Measurements from ENCODE around the gene ZNF346. TPM values are rescaled to one million over a fixed set of nuclear protein-coding genes. Genes with fewer than 3 reads are reported as not detected.

ZNF346 gene
- total RNA-seq, 1 donor from 2014 or later = 24.8 TPM

DNA sequence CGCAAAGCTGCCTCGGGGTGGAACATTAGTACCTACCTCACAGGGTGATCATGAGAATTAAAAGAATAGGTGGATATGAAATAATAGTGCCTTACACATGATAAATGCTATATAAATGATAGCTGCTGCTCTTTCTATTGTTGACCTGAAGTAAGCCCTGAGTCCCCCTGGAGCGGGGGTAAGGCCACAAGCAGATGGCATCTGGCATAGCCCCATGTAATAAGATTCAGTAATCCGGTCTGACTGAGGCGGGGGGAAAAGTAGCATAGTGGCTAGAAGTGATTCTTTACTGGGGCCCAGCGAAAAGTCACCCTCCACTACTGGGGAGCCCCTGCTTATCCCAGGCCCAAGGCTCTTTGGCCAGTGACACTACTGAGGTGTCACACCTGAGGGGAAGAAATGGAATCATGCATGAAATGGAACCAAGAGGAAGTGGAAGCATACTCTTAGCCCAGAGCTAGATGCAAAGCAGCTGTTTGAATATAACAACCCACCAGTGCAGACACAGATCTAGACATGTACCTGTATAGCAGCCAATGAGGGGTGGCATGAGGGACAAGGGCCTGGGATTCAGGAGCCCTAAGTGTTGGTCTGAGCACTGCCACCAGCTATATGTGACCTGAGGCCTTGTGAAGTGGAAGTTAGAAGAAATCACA, 48.2 kb downstream of the ZNF346 start:
- DNase-seq = no peak

DNA sequence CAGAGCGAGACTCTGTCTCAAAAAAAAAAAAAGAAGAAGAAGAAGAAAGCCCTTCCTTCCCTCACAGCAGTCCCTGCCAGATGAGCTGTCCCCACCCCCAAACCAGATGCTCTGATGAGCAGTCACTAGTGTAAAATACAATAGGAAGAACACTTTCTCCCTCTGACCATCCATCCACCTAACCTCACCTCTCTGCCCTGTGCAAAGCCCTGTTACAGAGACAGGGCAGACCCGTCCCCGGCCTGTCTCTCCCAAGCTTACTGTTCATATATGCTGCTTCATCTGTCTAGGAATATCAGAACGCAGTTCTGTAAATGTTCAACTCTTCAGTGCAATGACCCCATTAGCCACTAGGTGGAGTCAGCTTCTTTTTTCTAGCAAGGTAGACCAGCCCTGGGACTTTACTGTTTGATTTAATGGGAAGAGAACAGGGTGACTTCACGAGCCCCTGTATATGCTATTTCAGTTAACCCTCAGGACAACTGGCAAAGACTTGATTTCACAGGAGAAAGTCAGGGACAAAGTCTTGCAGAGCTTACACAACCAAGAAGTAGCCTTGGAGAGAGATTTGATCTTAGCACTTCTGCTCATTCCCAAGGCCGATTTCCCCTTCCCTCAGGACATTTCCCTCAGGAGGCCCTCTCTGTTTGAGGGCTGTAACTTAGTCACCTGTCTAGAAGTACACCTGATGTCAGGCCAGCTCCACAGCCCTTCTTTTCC, 49.3 kb downstream of the ZNF346 start:
- peak; percentile 91 for DNase-seq

DNA sequence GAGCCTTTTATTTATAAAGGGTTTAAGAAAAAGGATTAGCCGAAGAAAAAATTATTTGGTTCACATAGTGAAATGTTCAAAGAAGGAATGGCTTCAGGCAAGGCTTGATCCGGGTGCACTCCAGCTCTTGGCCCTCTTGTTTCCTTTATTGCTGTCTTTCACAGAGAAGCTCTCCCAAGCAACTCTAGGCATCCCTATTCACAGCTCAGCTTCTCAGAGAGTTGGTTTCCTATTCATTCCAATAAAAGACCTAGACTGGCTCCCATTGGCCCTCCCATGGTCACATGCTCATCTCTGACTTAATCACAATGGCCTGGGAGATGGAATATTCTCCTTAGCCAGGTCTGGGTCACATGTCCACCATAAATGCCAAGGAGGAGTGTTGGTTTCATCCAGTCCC, 54.8 kb downstream of the ZNF346 start:
- peak; percentile 31 for DNase-seq

DNA sequence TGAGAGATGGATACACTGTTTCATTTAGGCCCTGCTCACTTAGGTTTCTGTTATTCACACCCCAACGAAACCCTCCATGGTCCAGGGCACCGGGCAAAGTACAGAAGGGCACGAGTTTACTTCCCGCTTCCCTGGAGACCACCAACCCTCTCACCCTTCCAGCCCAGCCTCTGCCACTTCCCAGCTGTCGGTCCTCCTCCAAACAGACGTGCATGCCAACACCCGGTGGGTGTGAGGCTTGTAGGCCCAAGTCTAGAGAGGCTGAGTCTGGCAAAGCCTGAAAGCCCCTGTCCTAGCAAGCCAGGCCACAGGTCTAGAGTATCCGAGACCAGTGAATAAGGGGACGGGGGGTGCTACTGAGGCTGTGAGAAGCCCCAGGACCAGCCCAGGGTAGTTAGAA, 57.1 kb downstream of the ZNF346 start:
- DNase-seq = no peak

DNA sequence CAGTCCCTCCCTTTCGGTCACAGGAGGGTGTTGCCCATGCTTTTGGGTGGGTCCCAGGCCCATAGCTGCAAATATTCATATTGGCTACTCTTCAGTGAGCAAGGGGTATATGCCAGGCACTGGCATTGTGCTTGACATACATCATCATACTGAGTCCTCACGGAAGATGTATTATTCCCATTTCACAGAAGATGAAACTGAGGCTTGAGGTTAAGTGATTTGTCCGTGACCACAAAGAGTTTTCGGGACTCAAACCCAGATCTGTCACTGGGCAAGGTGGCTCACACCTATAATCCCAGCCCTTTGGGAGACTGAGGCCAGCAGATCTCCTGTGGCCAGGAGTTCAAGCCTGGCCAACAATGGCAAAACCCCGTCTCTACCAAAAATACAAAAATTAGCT, 57.8 kb downstream of the ZNF346 start:
- no peak for DNase-seq

DNA sequence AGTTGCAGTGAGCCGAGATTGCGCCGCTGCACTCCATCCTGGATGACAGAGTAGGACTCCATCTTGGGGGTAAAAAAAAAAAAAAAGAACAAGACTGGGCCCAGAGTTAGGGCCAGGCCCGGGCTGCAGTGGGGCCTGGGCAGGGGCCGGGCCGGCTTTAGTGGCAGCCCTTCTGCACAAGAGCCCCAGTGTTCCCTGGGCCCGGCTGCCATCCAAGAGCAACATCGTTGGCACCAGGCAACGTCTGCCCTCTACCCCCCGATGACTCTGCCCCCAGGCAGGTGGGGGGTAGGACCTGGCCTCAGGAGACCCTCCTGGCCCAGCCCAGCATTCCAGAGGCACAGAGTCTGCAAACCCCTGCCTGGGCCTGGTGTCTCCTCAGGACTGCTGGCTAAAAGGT, 59.4 kb downstream of the ZNF346 start:
- no peak for DNase-seq

DNA sequence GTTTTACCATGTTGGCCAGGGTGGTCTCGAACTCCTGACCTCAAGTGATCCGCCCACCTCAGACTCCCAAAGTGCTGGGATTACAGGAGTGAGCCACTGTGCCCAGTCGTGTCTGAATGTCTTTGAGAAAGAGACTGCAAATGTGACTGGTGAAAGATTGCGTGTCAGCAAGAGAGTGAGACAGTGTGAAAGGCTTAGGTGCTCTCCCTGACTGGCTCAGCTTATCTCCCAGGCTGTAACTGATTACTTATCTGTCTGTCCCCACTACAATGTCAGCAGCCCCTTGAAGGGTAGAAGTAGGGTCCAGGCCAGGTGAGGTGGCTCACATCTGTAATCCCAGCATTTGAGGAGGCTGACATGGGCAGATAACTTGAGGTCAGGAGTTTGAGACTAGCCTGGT, 60.9 kb downstream of the ZNF346 start:
- DNase-seq = no peak

DNA sequence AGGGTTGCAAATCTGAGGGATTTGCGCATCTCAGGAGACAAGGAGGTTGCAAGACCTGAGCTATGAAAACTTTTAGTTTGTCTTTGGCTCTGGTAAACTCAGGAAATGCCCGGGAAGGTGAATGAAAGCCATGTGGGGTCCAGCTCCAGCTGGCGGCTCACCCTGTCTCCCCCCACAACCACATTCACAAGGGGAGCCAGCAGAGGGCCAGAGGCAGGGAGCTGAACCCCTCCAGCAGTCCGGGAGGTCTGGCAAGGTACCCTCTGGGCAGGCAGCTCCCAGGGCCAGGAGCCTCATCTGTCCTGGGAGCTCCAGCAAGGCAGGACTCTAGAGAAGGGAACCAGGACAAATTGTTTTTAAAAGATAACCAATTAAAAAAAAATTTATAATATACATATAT, 61.7 kb downstream of the ZNF346 start:
- DNase-seq = no peak

DNA sequence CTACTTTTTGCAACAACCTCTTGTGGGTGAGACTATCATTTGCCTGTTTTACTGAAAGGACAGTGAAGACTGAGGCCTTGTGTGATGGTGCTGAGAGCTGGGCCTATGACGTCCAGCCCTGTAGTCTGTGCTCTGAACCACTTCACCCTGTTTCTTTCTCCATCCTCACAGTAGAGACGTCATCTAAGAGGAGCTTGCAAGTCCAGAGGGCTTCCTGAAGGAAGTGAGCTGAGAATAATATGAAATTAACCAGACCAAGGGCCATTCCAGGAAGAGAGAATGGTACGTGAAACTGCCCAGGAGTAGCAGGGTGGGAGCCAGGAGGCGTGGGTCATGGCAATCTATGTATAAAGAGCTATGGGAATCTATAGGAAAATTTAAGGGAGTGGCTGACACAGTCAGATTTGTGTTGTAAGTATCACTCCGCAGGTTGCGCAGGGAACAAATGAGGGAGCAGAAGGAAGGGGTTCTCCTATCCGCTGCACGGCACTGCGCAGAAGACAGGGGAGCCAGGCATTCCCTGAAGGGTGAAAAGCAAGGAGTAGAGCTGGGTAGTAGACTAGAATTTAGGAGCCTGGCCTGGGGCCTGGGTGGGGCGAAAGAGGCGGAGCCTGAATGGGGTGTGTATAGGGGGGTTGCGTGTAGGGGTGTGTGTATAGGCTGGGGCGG, 63.6 kb downstream of the ZNF346 start:
- no peak for DNase-seq

DNA sequence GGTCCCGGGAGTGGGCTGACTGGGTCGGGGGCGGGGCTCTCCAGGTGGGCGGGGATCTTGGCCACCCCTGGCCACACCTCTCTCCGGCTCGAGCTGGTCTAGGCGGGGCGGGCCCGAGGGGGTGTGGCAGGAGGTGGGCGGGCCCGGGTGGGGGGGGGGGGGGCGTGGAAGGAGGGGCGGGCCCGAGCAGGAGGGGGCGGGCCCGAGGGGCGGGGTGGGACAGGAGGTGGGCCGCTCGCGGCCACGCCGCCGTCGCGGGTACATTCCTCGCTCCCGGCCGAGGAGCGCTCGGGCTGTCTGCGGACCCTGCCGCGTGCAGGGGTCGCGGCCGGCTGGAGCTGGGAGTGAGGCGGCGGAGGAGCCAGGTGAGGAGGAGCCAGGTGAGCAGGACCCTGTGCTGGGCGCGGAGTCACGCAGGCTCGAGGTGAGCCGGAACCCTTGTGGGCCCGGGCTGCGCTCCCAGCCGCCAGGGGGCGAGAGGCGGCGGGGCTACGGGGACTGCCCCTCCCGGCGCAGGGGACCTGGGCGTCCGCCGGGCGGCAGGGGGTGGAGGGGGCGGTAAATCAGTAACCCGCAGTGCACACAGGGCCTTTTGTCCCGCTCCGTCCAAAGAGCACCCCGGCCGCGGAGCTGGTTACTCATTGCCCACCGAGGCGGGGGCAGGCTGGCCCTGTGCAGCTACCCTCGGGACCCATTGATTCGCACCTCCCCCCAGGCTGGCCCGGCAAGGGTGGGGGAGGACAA, 64.3 kb downstream of the ZNF346 start, which contains the start of gene FGFR4:
Gene FGFR4, plus strand, starts transcription at position 262 of the 744 bp plus-strand sequence. CDS start 2,688 bp downstream, outside the sequence.
- peak; percentile 68 for DNase-seq

DNA sequence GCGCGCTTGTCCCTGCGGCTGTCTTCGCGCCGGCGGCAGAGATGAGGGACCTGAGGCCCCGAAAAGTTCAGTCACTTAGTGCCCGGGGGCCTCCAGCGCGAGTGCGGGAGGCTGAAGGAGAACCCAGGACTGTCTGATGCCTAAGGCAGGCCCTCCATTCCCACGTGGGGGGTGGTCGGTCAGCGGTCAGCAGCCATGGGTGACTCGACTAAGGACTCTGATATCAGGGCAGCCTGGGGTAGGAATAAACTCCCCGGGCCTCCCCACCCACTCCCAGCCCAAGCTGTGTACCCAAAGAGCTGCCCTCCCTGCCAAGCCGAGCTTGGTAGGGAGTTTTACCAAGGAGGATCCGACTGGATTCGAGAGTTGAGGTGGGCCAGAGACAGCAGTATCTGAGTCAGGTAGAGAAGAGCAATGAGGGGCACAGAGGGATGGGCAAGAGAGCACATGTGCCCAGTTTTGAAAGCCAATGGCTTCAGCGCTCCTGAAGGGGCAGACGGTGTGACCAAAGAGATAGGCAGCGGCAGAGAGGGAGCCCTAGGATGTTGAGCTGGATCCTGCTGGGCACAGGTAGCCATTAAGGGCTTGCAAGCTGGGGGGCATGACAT, 65.0 kb downstream of the ZNF346 start:
- no peak for DNase-seq

DNA sequence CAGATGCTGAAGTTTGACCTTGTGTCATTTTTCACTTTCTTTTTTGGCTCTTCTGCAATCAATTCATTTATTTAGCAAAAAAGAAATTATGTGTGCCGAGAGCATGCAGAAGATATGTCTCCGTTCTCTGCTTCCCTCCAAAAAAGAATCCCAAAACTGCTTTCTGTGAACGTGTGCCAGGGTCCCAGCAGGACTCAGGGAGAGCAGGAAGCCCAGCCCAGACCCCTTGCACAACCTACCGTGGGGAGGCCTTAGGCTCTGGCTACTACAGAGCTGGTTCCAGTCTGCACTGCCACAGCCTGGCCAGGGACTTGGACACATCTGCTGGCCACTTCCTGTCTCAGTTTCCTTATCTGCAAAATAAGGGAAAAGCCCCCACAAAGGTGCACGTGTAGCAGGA, 66.6 kb downstream of the ZNF346 start:
- no peak for DNase-seq

DNA sequence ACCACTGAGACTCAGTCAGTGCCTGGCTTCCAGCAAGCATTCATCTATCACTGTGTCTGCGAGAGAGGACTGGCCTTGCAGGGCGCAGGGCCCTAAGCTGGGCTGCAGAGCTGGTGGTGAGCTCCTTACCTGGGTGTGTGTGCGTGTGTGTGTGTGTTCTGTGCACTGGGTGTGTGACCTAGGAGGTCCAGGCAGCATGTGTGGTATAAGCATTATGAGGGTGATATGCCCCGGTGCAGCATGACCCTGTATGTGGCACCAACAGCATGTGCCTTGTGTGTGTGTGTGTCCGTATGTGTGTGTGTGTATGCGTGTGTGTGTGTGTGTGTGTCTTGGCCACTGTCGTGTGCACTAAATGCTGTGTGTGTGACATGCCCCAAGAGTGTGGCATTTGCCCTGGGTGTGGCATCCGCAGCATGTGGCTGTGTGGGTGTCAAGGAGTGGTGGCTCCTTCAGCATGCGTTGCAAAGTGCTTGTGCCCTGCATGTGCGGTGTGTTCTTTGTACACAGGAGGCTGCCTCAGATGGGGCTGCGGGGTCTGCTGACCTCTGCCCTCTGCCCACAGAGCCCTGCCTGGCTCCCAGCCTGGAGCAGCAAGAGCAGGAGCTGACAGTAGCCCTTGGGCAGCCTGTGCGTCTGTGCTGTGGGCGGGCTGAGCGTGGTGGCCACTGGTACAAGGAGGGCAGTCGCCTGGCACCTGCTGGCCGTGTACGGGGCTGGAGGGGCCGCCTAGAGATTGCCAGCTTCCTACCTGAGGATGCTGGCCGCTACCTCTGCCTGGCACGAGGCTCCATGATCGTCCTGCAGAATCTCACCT, 67.5 kb downstream of the ZNF346 start:
- DNase-seq = no peak

DNA sequence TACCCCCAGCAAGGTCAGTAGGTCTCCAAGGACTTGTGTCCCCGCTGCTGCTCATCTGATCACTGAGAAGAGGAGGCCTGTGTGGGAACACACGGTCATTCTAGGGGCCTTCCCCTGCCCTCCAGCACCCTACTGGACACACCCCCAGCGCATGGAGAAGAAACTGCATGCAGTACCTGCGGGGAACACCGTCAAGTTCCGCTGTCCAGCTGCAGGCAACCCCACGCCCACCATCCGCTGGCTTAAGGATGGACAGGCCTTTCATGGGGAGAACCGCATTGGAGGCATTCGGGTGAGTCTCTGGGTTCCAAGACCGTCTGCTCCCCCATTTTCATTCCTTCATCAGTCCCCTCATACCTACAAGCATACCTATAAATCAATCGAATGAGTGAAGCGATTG, 68.3 kb downstream of the ZNF346 start:
- no peak for DNase-seq

DNA sequence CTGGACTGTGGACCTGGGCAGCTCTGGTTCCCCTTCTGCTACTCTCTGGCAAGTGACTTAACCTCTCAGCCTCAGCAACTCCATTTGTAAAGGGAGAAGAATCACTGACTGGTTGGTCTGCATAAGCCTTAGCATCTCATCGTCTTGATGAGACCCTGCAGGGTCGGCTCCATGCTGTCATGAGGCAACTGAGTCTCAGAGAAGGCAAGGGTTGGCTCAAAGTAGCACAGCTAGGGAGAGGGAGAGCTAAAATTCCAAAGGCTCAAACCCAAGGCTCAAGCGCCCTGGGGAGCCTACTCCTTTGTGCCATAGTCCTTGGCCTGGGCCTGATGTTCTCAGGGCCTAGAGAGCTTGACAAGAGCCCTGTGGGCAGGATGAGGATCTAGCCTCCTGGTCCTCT, 68.7 kb downstream of the ZNF346 start:
- DNase-seq = no peak

DNA sequence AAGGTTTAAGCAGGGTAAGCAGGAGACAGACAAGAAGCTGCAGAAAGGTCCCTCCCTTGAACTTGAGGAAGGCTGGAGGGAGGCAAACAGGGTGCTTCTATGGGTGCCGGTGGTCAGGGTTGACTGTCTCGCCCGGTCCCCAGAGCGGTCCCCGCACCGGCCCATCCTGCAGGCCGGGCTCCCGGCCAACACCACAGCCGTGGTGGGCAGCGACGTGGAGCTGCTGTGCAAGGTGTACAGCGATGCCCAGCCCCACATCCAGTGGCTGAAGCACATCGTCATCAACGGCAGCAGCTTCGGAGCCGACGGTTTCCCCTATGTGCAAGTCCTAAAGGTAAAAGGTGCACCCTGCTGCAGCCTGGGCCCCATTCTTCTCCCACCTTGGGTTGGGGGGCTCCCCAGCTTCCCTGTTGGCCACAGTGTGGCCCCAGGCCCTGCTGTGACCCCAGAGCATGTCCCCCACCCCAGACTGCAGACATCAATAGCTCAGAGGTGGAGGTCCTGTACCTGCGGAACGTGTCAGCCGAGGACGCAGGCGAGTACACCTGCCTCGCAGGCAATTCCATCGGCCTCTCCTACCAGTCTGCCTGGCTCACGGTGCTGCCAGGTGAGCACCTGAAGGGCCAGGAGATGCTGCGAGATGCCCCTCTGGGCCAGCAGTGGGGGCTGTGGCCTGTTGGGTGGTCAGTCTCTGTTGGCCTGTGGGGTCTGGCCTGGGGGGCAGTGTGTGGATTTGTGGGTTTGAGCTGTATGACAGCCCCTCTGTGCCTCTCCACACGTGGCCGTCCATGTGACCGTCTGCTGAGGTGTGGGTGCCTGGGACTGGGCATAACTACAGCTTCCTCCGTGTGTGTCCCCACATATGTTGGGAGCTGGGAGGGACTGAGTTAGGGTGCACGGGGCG, 69.9 kb downstream of the ZNF346 start:
- no peak for DNase-seq

DNA sequence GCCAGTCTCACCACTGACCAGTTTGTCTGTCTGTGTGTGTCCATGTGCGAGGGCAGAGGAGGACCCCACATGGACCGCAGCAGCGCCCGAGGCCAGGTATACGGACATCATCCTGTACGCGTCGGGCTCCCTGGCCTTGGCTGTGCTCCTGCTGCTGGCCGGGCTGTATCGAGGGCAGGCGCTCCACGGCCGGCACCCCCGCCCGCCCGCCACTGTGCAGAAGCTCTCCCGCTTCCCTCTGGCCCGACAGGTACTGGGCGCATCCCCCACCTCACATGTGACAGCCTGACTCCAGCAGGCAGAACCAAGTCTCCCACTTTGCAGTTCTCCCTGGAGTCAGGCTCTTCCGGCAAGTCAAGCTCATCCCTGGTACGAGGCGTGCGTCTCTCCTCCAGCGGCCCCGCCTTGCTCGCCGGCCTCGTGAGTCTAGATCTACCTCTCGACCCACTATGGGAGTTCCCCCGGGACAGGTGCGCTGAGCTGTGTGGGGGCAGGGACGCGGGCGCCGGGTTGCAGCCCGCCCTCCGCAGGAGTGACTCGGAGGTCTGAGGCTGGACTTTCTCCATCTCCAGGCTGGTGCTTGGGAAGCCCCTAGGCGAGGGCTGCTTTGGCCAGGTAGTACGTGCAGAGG, 70.7 kb downstream of the ZNF346 start:
- DNase-seq = no peak

DNA sequence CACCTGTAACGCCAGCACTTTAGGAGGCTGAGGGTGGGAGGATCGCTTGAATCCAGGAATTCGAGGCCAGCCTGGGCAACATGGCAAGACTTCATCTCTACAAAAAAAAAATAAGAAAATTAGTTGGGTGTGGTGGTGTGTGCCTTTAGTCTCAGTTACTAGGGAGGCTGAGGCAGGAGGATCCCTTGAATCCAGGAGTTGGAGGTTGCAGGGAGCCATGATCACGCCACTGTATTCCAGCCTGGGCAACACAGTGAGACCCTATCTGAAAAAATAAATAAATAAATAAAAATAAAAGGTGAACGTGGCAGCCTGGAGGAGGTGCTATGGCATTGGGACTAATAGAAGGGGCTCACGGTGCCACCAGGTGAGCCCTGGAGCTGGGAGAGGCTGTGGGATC, 71.3 kb downstream of the ZNF346 start:
- no peak for DNase-seq

DNA sequence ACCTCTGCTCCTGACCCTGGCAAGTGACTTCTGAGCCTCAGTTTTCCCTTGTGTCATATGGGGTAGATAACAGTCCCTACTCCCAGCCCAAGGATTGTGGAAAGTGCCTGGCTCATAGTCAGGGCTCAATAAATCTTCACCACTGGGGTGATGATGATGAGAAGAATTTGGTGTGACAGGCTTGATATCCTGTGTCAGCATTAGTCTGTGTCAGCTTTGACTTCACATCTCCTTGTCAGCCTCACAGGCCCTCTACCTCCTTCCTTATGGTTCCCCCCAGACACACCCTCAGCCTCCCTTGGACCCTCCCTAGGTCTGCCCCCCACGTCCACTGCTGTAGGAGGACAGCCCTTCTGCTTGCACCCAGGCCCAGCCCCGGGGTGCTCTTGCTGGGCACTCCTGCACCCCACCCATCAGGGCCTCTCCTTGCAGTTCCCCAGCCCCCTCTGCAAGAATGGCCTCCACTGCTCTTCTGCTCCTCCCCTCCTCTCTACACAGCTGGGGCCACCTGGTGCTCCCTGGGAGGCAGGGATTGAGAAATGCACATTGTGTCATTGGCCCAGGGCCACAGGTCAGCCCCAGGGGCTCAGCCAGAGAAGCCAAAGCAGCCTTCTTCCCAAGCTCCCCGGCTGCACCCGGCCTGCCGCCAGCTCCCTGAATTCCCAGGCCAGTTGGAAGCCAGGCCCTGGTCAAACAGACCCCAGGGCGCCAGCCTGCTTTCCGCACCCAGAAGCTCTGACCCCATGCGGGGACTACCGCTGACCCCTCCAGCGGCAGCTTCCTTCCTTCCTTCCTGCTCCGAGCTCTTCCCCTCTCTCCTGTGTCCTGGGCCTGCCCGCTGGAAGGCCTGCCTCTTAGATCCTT, 72.0 kb downstream of the ZNF346 start:
- no peak for DNase-seq
